ENCODE measurements around the gene KBTBD13.
"Not testable (repeated sequence)": the region's sequence is repeated elsewhere in the genome, so short reads cannot be mapped to it uniquely, and the experiment has no call there.

Gene KBTBD13

GRCh38 chr15:65069779-65070546, 6.6 kb upstream of the KBTBD13 start:
- DNase-seq: no peak

- DNase-seq: no peak
These were observed 5.2 kb upstream of the KBTBD13 start for GRCh38 chr15:65071381-65071811.

- DNase-seq: no peak
These were observed 4.5 kb upstream of the KBTBD13 start for GRCh38 chr15:65072027-65072426.

- DNase-seq: no peak
These were observed 3.9 kb upstream of the KBTBD13 start for GRCh38 chr15:65072617-65073016.

GRCh38 chr15:65074946-65075345, 1.6 kb upstream of the KBTBD13 start:
- not testable (repeated sequence) for DNase-seq

GRCh38 chr15:65075607-65076395, 745 bp upstream of the KBTBD13 start:
- DNase-seq: not testable (repeated sequence)

- DNase-seq: no peak
These were observed 890 bp downstream of the KBTBD13 start for GRCh38 chr15:65077291-65077980.

- peak; percentile 47 for DNase-seq
These were observed 1.4 kb downstream of the KBTBD13 start for GRCh38 chr15:65077981-65078352.

GRCh38 chr15:65079580-65079979, 3.0 kb downstream of the KBTBD13 start:
- no peak for DNase-seq

GRCh38 chr15:65081270-65081669, 4.7 kb downstream of the KBTBD13 start:
- DNase-seq: no peak

- no peak for DNase-seq
These were observed 5.2 kb downstream of the KBTBD13 start for GRCh38 chr15:65081758-65082157.

- peak; percentile 18 for DNase-seq
These were observed 5.9 kb downstream of the KBTBD13 start for GRCh38 chr15:65082303-65082953.

GRCh38 chr15:65083262-65083701, 6.7 kb downstream of the KBTBD13 start:
- DNase-seq: no peak

GRCh38 chr15:65084500-65085206, 8.1 kb downstream of the KBTBD13 start:
- no peak for DNase-seq

- DNase-seq: no peak
These were observed 8.7 kb downstream of the KBTBD13 start for GRCh38 chr15:65085207-65085753.

GRCh38 chr15:65085990-65086679, 9.6 kb downstream of the KBTBD13 start:
- no peak for DNase-seq

GRCh38 chr15:65086680-65087111, 10.2 kb downstream of the KBTBD13 start:
- no peak for DNase-seq

- no peak for DNase-seq
These were observed 10.9 kb downstream of the KBTBD13 start for GRCh38 chr15:65087411-65087810.

- no peak for DNase-seq
These were observed 11.5 kb downstream of the KBTBD13 start for GRCh38 chr15:65087873-65088642.

- no peak for DNase-seq
These were observed 12.1 kb downstream of the KBTBD13 start for GRCh38 chr15:65088643-65089021.

Measured in activated CD4-positive, alpha-beta T cell treated with anti-CD3 and anti-CD28 coated beads, Interleukin-2, amount 50 U/mL, for 1 hour (primary cell).